ENCODE results near the gene PHF24.

PHF24 gene

GRCh38 chr9:35027374-35027773 is 69.3 kb downstream of the PHF24 start:
- no peak for TF ChIP-seq CTCF (IDR thresholded peaks at IDR 0.05; ENCODE audit: control insufficient read depth, insufficient read depth, low read depth, low read length, missing control alignments)
- H3K4me3 ChIP-seq (ENCODE audit: control insufficient read depth, low read depth, low read length), result no peak overlapping the region
- DNase-seq (ENCODE audit: low read depth), result no peak

DNA sequence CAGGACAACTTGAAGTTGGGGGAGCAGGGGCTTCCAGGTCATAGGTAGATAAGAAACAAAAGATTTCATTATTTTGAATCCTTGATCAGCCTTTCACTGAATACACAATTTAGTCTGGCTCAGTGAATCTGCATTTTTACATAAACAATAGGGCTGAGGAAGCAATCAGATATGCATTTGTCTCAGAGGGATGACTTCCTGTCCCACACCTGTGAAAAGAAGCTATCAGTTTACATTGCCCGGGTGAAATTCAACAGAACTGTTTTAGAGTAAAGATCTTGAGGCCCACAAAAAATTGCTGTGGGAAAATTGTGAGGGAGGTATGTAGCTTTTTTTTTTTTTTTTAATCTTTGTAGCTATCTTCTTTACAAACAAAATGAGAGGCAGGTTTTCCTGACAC is 69.8 kb downstream of the PHF24 start:
- DNase-seq (ENCODE audit: low read depth), result no peak
- no peak for TF ChIP-seq CTCF (IDR thresholded peaks at IDR 0.05; ENCODE audit: control insufficient read depth, insufficient read depth, low read depth, low read length, missing control alignments)
- no peak overlapping the region for H3K4me3 ChIP-seq (ENCODE audit: control insufficient read depth, low read depth, low read length)

GRCh38 chr9:35028341-35028740 is 70.3 kb downstream of the PHF24 start:
- no peak for TF ChIP-seq CTCF (IDR thresholded peaks at IDR 0.05; ENCODE audit: control insufficient read depth, insufficient read depth, low read depth, low read length, missing control alignments)
- DNase-seq (ENCODE audit: low read depth), result no peak
- no peak overlapping the region for H3K4me3 ChIP-seq (ENCODE audit: control insufficient read depth, low read depth, low read length)

GRCh38 chr9:35029241-35029640 is 71.2 kb downstream of the PHF24 start:
- TF ChIP-seq CTCF (IDR thresholded peaks at IDR 0.05; ENCODE audit: control insufficient read depth, insufficient read depth, low read depth, low read length, missing control alignments), result no peak
- DNase-seq (ENCODE audit: low read depth), result no peak
- H3K4me3 ChIP-seq (ENCODE audit: control insufficient read depth, low read depth, low read length), result no peak overlapping the region

- TF ChIP-seq CTCF (IDR thresholded peaks at IDR 0.05; ENCODE audit: control insufficient read depth, insufficient read depth, low read depth, low read length, missing control alignments), result no peak
- no peak overlapping the region for H3K4me3 ChIP-seq (ENCODE audit: control insufficient read depth, low read depth, low read length)
- no peak for DNase-seq (ENCODE audit: low read depth)
Observed at GRCh38 chr9:35029852-35030251, 71.8 kb downstream of the PHF24 start.

Measured in AG09309 (cell line).